CD4-positive, alpha-beta T cell treated with Interleukin-2 at 100 ng/mL for 4 hours (primary cell): ENCODE data around the gene POU3F1.
A peak's percentile ranks its signal among the peaks of the same experiment; 100 is the strongest.

ENCODE experiments used
- DNase-seq: peaks from one replicate; pipeline ENCODE4 v3.0.0-alpha.2; 2020; ENCODE audit warnings: low spot score

Gene POU3F1

GRCh38 chr1:38028105-38028591, 18.4 kb downstream of the POU3F1 start:
- DNase-seq = peak; percentile 26

- DNase-seq = no peak
Observed at GRCh38 chr1:38027201-38028104, 19.1 kb downstream of the POU3F1 start.

- peak; percentile 20 for DNase-seq
Observed at GRCh38 chr1:38026592-38027200, 19.9 kb downstream of the POU3F1 start.

GRCh38 chr1:38025664-38026063, 20.9 kb downstream of the POU3F1 start:
- DNase-seq = no peak

GRCh38 chr1:38025233-38025632, 21.4 kb downstream of the POU3F1 start:
- no peak for DNase-seq

GRCh38 chr1:38022810-38023209, 23.8 kb downstream of the POU3F1 start:
- DNase-seq = no peak

- DNase-seq = no peak
Observed at GRCh38 chr1:38021969-38022368, 24.6 kb downstream of the POU3F1 start.

GRCh38 chr1:38020396-38020795, 26.2 kb downstream of the POU3F1 start:
- DNase-seq = no peak

GRCh38 chr1:38018864-38019343, 27.7 kb downstream of the POU3F1 start:
- peak; percentile 53 for DNase-seq

- DNase-seq = no peak
Observed at GRCh38 chr1:38015978-38016725, 30.4 kb downstream of the POU3F1 start.

- DNase-seq = no peak
Observed at GRCh38 chr1:38014724-38015424, 31.7 kb downstream of the POU3F1 start.

- DNase-seq = no peak
Observed at GRCh38 chr1:38014171-38014570, 32.4 kb downstream of the POU3F1 start.

- DNase-seq = no peak
Observed at GRCh38 chr1:38013227-38013622, 33.4 kb downstream of the POU3F1 start.

GRCh38 chr1:38012363-38013226, 34.0 kb downstream of the POU3F1 start, which contains the start of gene UTP11:
Gene UTP11, plus strand, starts transcription at chr1:38012734. Its CDS starts 69 bp downstream, at chr1:38012803.
- DNase-seq = peak; percentile 96

- no peak for DNase-seq
Observed at GRCh38 chr1:38009841-38010180, 36.8 kb downstream of the POU3F1 start.

- peak; percentile 71 for DNase-seq
Observed at GRCh38 chr1:38009088-38009840, 37.3 kb downstream of the POU3F1 start.

- DNase-seq = no peak
Observed at GRCh38 chr1:38006008-38006828, 40.4 kb downstream of the POU3F1 start.

GRCh38 chr1:38005195-38006007, 41.2 kb downstream of the POU3F1 start, which contains the start of gene FHL3:
Gene FHL3, minus strand, starts transcription at chr1:38005514. Its CDS starts 6,102 bp downstream, at chr1:37999412.
- peak; percentile 39 for DNase-seq
